SH-SY5Y (cell line): ENCODE measurements around the gene PBX3.

Source experiments
- GATA2 ChIP-seq: IDR thresholded peaks from 2 replicates; pipeline ENCODE4 v1.6.1; 2011; ENCODE audit warnings: mild to moderate bottlenecking, low read depth, low read length
- GATA3 ChIP-seq: IDR thresholded peaks from 2 replicates; pipeline ENCODE4 v1.6.1; 2011; ENCODE audit warnings: low read depth, mild to moderate bottlenecking, low read length, moderate library complexity

GRCh38 chr9:125990793-125991220 is 243.6 kb downstream of the PBX3 start:
- peak; percentile 72; the same call in 1 of the 2 replicates for TF ChIP-seq GATA2
- TF ChIP-seq GATA3, result no peak
